H9 (cell line): ENCODE data around the gene HCCS. TPM values are rescaled to one million over a fixed set of nuclear protein-coding genes. Genes with fewer than 3 reads are reported as not detected.

Experiments used
- DNase-seq: peaks from one replicate; pipeline ENCODE4 v3.0.0-alpha.2; 2017
- H2AFZ ChIP-seq: one replicate; pipeline ENCODE4 v1.6.1; 2013; ENCODE audit warnings: mild to moderate bottlenecking, low read length, control low read depth, moderate library complexity
- H2AK5ac ChIP-seq: 2 replicates; pipeline ENCODE4 v1.6.1; 2013; ENCODE audit warnings: low read length, control low read depth, mixed read lengths; ENCODE audit not compliant: insufficient read length
- H2BK120ac ChIP-seq: one replicate; pipeline ENCODE4 v1.6.1; 2013; ENCODE audit warnings: low read depth, mild to moderate bottlenecking, low read length, control low read depth, inconsistent platforms; ENCODE audit not compliant: poor library complexity, severe bottlenecking
- H2BK12ac ChIP-seq: 2 replicates; pipeline ENCODE4 v1.6.1; 2013; ENCODE audit warnings: low read length, control low read depth, mixed read lengths, low read depth; ENCODE audit not compliant: insufficient read length
- H2BK15ac ChIP-seq: 2 replicates; pipeline ENCODE4 v1.6.1; 2013; ENCODE audit warnings: low read depth, low read length, control low read depth
- H2BK20ac ChIP-seq: one replicate; pipeline ENCODE4 v1.6.1; 2013; ENCODE audit warnings: low read depth, mild to moderate bottlenecking, low read length, control low read depth, inconsistent platforms; ENCODE audit not compliant: poor library complexity, severe bottlenecking
- H2BK5ac ChIP-seq: 2 replicates; pipeline ENCODE4 v1.6.1; 2013; ENCODE audit warnings: low read length, control low read depth, mixed read lengths; ENCODE audit not compliant: insufficient read length
- H3K14ac ChIP-seq: 2 replicates; pipeline ENCODE4 v1.6.1; 2013; ENCODE audit warnings: low read length, control low read depth; ENCODE audit not compliant: insufficient read depth
- H3K18ac ChIP-seq: 2 replicates; pipeline ENCODE4 v1.6.1; 2013; ENCODE audit warnings: low read depth, mild to moderate bottlenecking, mixed read lengths, low read length, control low read depth; ENCODE audit not compliant: insufficient read length
- H3K23ac ChIP-seq: 2 replicates; pipeline ENCODE4 v1.6.1; 2013; ENCODE audit warnings: low read length, control low read depth, mixed read lengths, low read depth; ENCODE audit not compliant: insufficient read length
- H3K23me2 ChIP-seq: 2 replicates; pipeline ENCODE4 v1.6.1; 2013; ENCODE audit warnings: low read depth, mild to moderate bottlenecking, mixed read lengths, low read length, control low read depth; ENCODE audit not compliant: insufficient read length, poor library complexity, severe bottlenecking
- H3K27ac ChIP-seq: 2 replicates; pipeline ENCODE4 v1.5.1; 2013; ENCODE audit warnings: low read length, control low read depth, mixed read lengths, low read depth; ENCODE audit not compliant: insufficient read length
- H3K27me3 ChIP-seq: 2 replicates; pipeline ENCODE4 v1.6.1; 2013; ENCODE audit warnings: low read length, control low read depth, inconsistent platforms; ENCODE audit not compliant: insufficient read depth
- H3K4ac ChIP-seq: 2 replicates; pipeline ENCODE4 v1.6.1; 2013; ENCODE audit warnings: low read depth, mild to moderate bottlenecking, control low read depth, inconsistent platforms, low read length, moderate library complexity
- H3K4me1 ChIP-seq: 2 replicates; pipeline ENCODE4 v1.6.1; 2013; ENCODE audit warnings: low read length, control low read depth, inconsistent platforms; ENCODE audit not compliant: insufficient read depth
- H3K4me2 ChIP-seq: 2 replicates; pipeline ENCODE4 v1.6.1; 2013; ENCODE audit warnings: low read length, control low read depth, mixed read lengths; ENCODE audit not compliant: insufficient read length, insufficient read depth
- H3K56ac ChIP-seq: 2 replicates; pipeline ENCODE4 v1.6.1; 2013; ENCODE audit warnings: low read depth, mild to moderate bottlenecking, mixed read lengths, low read length, control low read depth; ENCODE audit not compliant: insufficient read length
- H3K79me1 ChIP-seq: 2 replicates; pipeline ENCODE4 v1.6.1; 2013; ENCODE audit warnings: low read depth, mild to moderate bottlenecking, moderate library complexity, low read length, control low read depth, inconsistent platforms; ENCODE audit not compliant: insufficient read depth, poor library complexity, severe bottlenecking
- H3K79me2 ChIP-seq: 2 replicates; pipeline ENCODE4 v1.6.1; 2013; ENCODE audit warnings: low read length, control low read depth, inconsistent platforms; ENCODE audit not compliant: insufficient read depth
- H3K9ac ChIP-seq: 2 replicates; pipeline ENCODE4 v1.6.1; 2013; ENCODE audit warnings: low read length, control low read depth, mixed read lengths; ENCODE audit not compliant: insufficient read length; ENCODE audit errors: extremely low read depth
- H3K9me3 ChIP-seq: one replicate; pipeline ENCODE4 v1.6.1; 2013; ENCODE audit warnings: low read depth, low read length, inconsistent platforms; ENCODE audit not compliant: control insufficient read depth
- H3T11ph ChIP-seq: one replicate; pipeline ENCODE4 v1.6.1; 2013; ENCODE audit warnings: mild to moderate bottlenecking, low read length, control low read depth, inconsistent platforms
- H4K20me1 ChIP-seq: one replicate; pipeline ENCODE4 v1.6.1; 2013; ENCODE audit not compliant: control insufficient read depth, insufficient read length, insufficient read depth
- H4K5ac ChIP-seq: 2 replicates; pipeline ENCODE4 v1.6.1; 2013; ENCODE audit warnings: low read depth, mild to moderate bottlenecking, mixed read lengths, low read length, control low read depth; ENCODE audit not compliant: insufficient read length
- H4K8ac ChIP-seq: replicated peaks from 2 replicates; pipeline ENCODE4 v1.6.1; 2013; ENCODE audit warnings: low read length, control low read depth, mixed read lengths, low read depth; ENCODE audit not compliant: insufficient read length
- H4K91ac ChIP-seq: 2 replicates; pipeline ENCODE4 v1.6.1; 2013; ENCODE audit warnings: low read depth, mild to moderate bottlenecking, moderate library complexity, mixed read lengths, low read length, control low read depth; ENCODE audit not compliant: insufficient read length
- H3K27ac Mint-ChIP-seq, 3 experiments: 2 replicates in 2 of 3; 3 replicates in 1 of 3; pipeline ENCODE4 v1.8.0; 2020 to 2021; ENCODE audit warnings: mixed read lengths in 3 of 3, mild to moderate bottlenecking in 1 of 3, moderate library complexity in 1 of 3
- H3K27me3 Mint-ChIP-seq: 2 replicates; pipeline ENCODE4 v1.8.0; 2021; ENCODE audit warnings: low read depth, mild to moderate bottlenecking, moderate library complexity, mixed read lengths
- H3K36me3 Mint-ChIP-seq, 3 experiments: 2 replicates in 2 of 3; 3 replicates in 1 of 3; pipeline ENCODE4 v1.8.0; 2020 to 2021; ENCODE audit warnings: low read depth in 3 of 3, mixed read lengths in 3 of 3; ENCODE audit not compliant: insufficient read depth in 1 of 3
- H3K4me1 Mint-ChIP-seq, 2 experiments: 2 replicates each; pipeline ENCODE4 v1.8.0; 2020; ENCODE audit warnings: mixed read lengths in 2 of 2
- H3K4me3 Mint-ChIP-seq, 2 experiments: 2 replicates in 1 of 2; 3 replicates in 1 of 2; pipeline ENCODE4 v1.8.0; 2020 to 2021; ENCODE audit warnings: mild to moderate bottlenecking in 2 of 2, mixed read lengths in 2 of 2, moderate library complexity in 1 of 2
- H3K9me3 Mint-ChIP-seq, 2 experiments: 2 replicates in 1 of 2; 3 replicates in 1 of 2; pipeline ENCODE4 v1.8.0; 2020; ENCODE audit warnings: mild to moderate bottlenecking in 2 of 2, mixed read lengths in 2 of 2, moderate library complexity in 1 of 2
- CTCF ChIP-seq: fragments of 200-600 bp; sonication (generic); conservative IDR thresholded peaks from 3 replicates; pipeline ENCODE4 v1.8.0; 2021; ENCODE audit warnings: antibody characterized with exemption, mild to moderate bottlenecking
- WGBS: extraction: QIAGEN DNeasy Blood & Tissue Kit; methylation state at CpG from one replicate; pipeline ENCODE4 v1.1.7; 2013; ENCODE audit warnings: missing lambda C conversion rate, low lambda C conversion rate, mixed read lengths; ENCODE audit not compliant: insufficient read length; ENCODE audit errors: extremely low coverage; 5-methylcytosine and 5-hydroxymethylcytosine counted together
- total RNA-seq: library from RNA; stranded (reverse); gene quantifications from 2 replicates; pipeline ENCODE4 v1.2.1, GENCODE V29; 2021

The HCCS gene
- total RNA-seq, 1 experiment from 2014 or later: 39.2 TPM

- no peak overlapping the region for H3K9ac ChIP-seq
- H3K27me3 ChIP-seq: no peaks in the 10 kb centered on the region
- H4K20me1 ChIP-seq: no peaks in the 10 kb centered on the region
- no peak overlapping the region for H3K27ac ChIP-seq
- H2AK5ac ChIP-seq: no peak overlapping the region
- H4K5ac ChIP-seq: no peak overlapping the region
- no peaks in the 10 kb centered on the region for H3K27me3 Mint-ChIP-seq
- no peak overlapping the region for H3K23ac ChIP-seq
- H3K4me1 ChIP-seq: no peaks in the 10 kb centered on the region; the same call in 1 of the 2 replicates
- H2BK12ac ChIP-seq: no peak overlapping the region
- no peak overlapping the region for H2BK20ac ChIP-seq
- H3K4me1 Mint-ChIP-seq: peaks cover 4 to 8% of the 10 kb centered on the region in 2 experiments
- no peak overlapping the region for H4K8ac ChIP-seq
- H3K9me3 ChIP-seq: no peaks in the 10 kb centered on the region
- no peak overlapping the region for H3K4me3 Mint-ChIP-seq
- no peak overlapping the region for H3K4me2 ChIP-seq
- H3K79me1 ChIP-seq: no peaks in the 10 kb centered on the region
- H3K27ac Mint-ChIP-seq: no peak overlapping the region
- H2BK15ac ChIP-seq: no peak overlapping the region
- H3K14ac ChIP-seq: no peak overlapping the region
- no peak overlapping the region for H3K56ac ChIP-seq
- H3T11ph ChIP-seq: no peak overlapping the region
- H3K23me2 ChIP-seq: no peaks in the 10 kb centered on the region
- H3K79me2 ChIP-seq: no peaks in the 10 kb centered on the region
- peaks cover 0 to 3% (median 2%) of the 10 kb centered on the region in 3 experiments; a peak in 1 of 7 replicates for H3K36me3 Mint-ChIP-seq
- H2BK120ac ChIP-seq: no peak overlapping the region
- no peak overlapping the region for H4K91ac ChIP-seq
- WGBS: no CpG with 5 or more reads among the region's 1 CpG
- peaks cover 46 to 52% of the 10 kb centered on the region in 2 experiments for H3K9me3 Mint-ChIP-seq
- H2AFZ ChIP-seq: no peak overlapping the region
- no peak for DNase-seq
- TF ChIP-seq CTCF: no peak
- H3K4ac ChIP-seq: no peak overlapping the region
- no peak overlapping the region for H3K18ac ChIP-seq
- no peak overlapping the region for H2BK5ac ChIP-seq
These were observed 37.8 kb upstream of the HCCS start for GRCh38 chrX:11073381-11073780.
